Heart right ventricle (tissue), 16 donors: ENCODE data around the gene NID2. TPM values are rescaled to one million over a fixed set of nuclear protein-coding genes. Genes with fewer than 3 reads are reported as not detected.

ENCODE experiments used
- ATAC-seq, 8 donors: fragments of 200-7000 bp; cut with Tn5 transposase; one replicate each; pipeline ENCODE4 v1.9.1; 2020; ENCODE audit warnings: mild to moderate bottlenecking in 8 of 8, moderate library complexity in 8 of 8, moderate number of reproducible peaks in 1 of 8
- DNase-seq, 2 donors: peaks; one replicate each; pipeline ENCODE4 v3.0.0-alpha.2; 2020
- H3K27ac ChIP-seq, 10 donors: fragments of 200-600 bp; sonication (generic) in 2 of 10; one replicate each; pipeline versions ENCODE4 v1.5.0 to v1.8.0; 2020 to 2022; ENCODE audit warnings: mild to moderate bottlenecking in 3 of 10
- H3K27me3 ChIP-seq, 7 donors: fragments of 200-600 bp; one replicate each; pipeline ENCODE4 v1.8.0; 2021 to 2022; ENCODE audit warnings: mild to moderate bottlenecking in 2 of 7
- H3K36me3 ChIP-seq, 9 donors: fragments of 200-600 bp; sonication (generic) in 1 of 9; one replicate each; pipeline versions ENCODE4 v1.5.0 to v1.8.0; 2020 to 2022; ENCODE audit warnings: mild to moderate bottlenecking in 2 of 9
- H3K4me1 ChIP-seq, 9 donors: fragments of 200-600 bp; sonication (generic) in 1 of 9; one replicate each; pipeline versions ENCODE4 v1.5.0 to v1.8.0; 2020 to 2022; ENCODE audit warnings: mild to moderate bottlenecking in 4 of 9
- H3K4me3 ChIP-seq, 10 donors: fragments of 200-600 bp; sonication (generic) in 2 of 10; one replicate each; pipeline versions ENCODE4 v1.5.0 to v1.8.0; 2020 to 2022; ENCODE audit warnings: mild to moderate bottlenecking in 7 of 10, moderate library complexity in 2 of 10
- H3K9me3 ChIP-seq, 11 donors: fragments of 200-600 bp in 10 of 11; sonication (generic) in 2 of 11; one replicate each; pipeline versions ENCODE4 v1.5.0 to v1.8.0; 2013 to 2022; ENCODE audit warnings: mild to moderate bottlenecking in 2 of 11, control low read depth in 1 of 11, moderate library complexity in 1 of 11
- CTCF ChIP-seq, 9 donors: fragments of 200-600 bp; sonication (generic) in 2 of 9; IDR thresholded peaks; one replicate each; pipeline versions ENCODE4 v1.5.0 to v1.8.0; 2021 to 2022; ENCODE audit warnings: antibody characterized with exemption in 9 of 9, mild to moderate bottlenecking in 5 of 9, moderate library complexity in 1 of 9
- WGBS, 2 donors: extraction: QIAGEN DNeasy Blood & Tissue Kit; methylation state at CpG; one replicate each; pipeline ENCODE4 v1.1.7; 2013; ENCODE audit warnings: inconsistent platforms in 1 of 2; 5-methylcytosine and 5-hydroxymethylcytosine counted together
- intact Hi-C, 10 donors: fragments of 100-400 bp; cut with DNase I; formaldehyde crosslinking; loops; one replicate each; pipeline versions ENCODE4 v1.11.1 to v1.14.2; 2022
- polyA plus RNA-seq, 2 donors: library from polyadenylated mRNA; stranded (reverse); fragments of 200-250 nt; gene quantifications; one replicate each; pipeline ENCODE4 v1.2.3, GENCODE V29; 2013
- total RNA-seq, 10 donors: library from RNA; stranded (reverse); fragmentation: NEBNext Ultra II Directional in 3 of 10; extraction: Animal tissue kit (Norgen Biotek cat#: 25700) in 3 of 10; gene quantifications; one replicate each; pipeline versions ENCODE4 v1.2.1 to v1.2.4, GENCODE V29; 2021 to 2023
- donor health status: Arrhythmogenic right ventricular cardiomyopathy.
- donor health status: ischemic (EF 13 %, LVEDD 7.1; RV severe dilation, severe dysfunction).
- donor health status: healthy with polysubstance abuse.
- donor health status: DM: no; HTN: yes; CAD: no.
- donor health status: DM: no; HTN: no; CAD: no.
- donor health status: ischemic (EF 25% LVEDD 6.9; RV normal size, moderate dysfunction).
- donor health status: ischemic (EF 25% LVEDD 5.7; RV mildly dilated, moderate dysfunction).
- donor health status: healthy.
- donor health status: DM: yes; HTN: yes; CAD: no.
- donor health status: Ischemic cardiomyopathy.
- donor health status: ischemic (EF 35%, LVEDD 5.7; RV mildly dilated, moderate dysfunction).
- donor health status: nonischemic (EF 11% LVEDD 7.7; RV severe dilation, severe dysfunction).
- donor health status: DM: yes; HTN: yes; CAD: no.
- donor health status: PGD.
- donor health status: ischemic (EF 29% LVEDD 5.4; RV normal size, mild dysfunction).
- donor health status: nonischemic (EF 23%, LVEDD 6.1; RV moderate dilation, normal function).

NID2 gene
- total and polyA plus RNA-seq, 12 donors, result 15.1 to 66.0 (median 36.5) TPM

- intact Hi-C loops, result loop anchor here in 2 of 10 donors (5.0 to 10.0 kb wide), 2 partner anchors 47 to 49 kb away; partner anchors contain the start of gene NID2 (in 2 of the 2)
Measured at GRCh38 chr14:52018252-52018651, 50.6 kb downstream of the NID2 start.

GRCh38 chr14:52015411-52016030 is 53.3 kb downstream of the NID2 start:
- 65 to 68% methylated on average over 8 of the region's 8 CpGs for WGBS, 2 donors
- intact Hi-C loops, result loop anchor here in 4 of 10 donors (2.0 to 10.0 kb wide), 4 partner anchors 19 to 53 kb away; partner anchors contain the start of gene NID2 (in 4 of the 4)
- ATAC-seq, result peak in 7 of 8 donors; percentile 18 to 63 (median 51)
- peak overlapping the region; percentile 65 to 85 (median 74) for H3K27ac ChIP-seq
- H3K4me1 ChIP-seq, result peaks cover 13 to 100% (median 90%) of the 10 kb centered on the region in 9 donors
- no peaks in the 10 kb centered on the region for H3K27me3 ChIP-seq
- H3K9me3 ChIP-seq, result no peaks in the 10 kb centered on the region
- peak in 1 of 2 donors; percentile 46 for DNase-seq
- H3K4me3 ChIP-seq, result peak overlapping the region in 1 of 10 donors; percentile 12
- TF ChIP-seq CTCF (IDR thresholded peaks at IDR 0.05), result peak; percentile 17 to 70 (median 45)
- H3K36me3 ChIP-seq, result peaks cover 0 to 81% (median 32%) of the 10 kb centered on the region in 9 donors

More at GRCh38 chr14:52018252-52018651, 50.6 kb downstream of the NID2 start:
- TF ChIP-seq CTCF (IDR thresholded peaks at IDR 0.05), result no peak
- ATAC-seq, result no peak
- H3K27ac ChIP-seq, result peak overlapping the region in 3 of 10 donors; percentile 51 to 75 (median 74)
- H3K9me3 ChIP-seq, result no peaks in the 10 kb centered on the region
- WGBS, 2 donors, result 71 to 77% methylated on average over 4 of the region's 4 CpGs
- H3K4me1 ChIP-seq, result peaks cover 21 to 100% (median 90%) of the 10 kb centered on the region in 9 donors
- no peak overlapping the region for H3K4me3 ChIP-seq
- no peaks in the 10 kb centered on the region for H3K27me3 ChIP-seq
- no peak for DNase-seq
- peaks cover 0 to 64% (median 21%) of the 10 kb centered on the region in 9 donors for H3K36me3 ChIP-seq

DNA sequence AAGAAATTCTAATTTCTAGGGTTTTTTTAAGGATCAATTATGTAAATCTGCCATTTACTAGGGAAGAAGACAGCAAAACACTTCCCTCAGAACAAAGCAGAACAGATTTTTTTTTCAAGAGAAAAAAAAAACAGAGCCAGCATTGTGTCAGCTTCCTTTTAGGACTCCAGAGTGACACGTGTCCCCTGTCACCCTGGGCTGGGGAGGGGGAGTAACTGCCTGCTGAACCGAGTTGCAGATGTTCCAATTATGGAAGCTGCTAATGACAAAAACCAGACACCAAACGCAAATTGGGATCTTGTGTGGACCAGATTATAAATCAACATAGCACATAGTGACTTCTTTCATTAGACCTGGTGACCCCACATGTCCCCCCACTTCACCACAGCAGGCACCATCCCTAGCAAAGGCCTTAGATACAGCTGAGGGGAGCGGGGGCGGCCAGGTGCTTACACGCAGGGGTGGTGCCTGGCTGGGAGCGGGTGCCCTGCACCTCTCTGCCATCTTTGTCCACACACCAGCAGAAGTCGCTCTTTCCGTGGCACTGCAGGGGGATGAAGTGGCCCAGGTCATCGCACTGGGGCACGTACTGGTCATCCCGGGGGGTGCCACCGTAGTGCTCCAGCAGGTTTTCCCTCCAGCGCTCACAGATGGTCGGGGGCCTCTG is 54.1 kb downstream of the NID2 start:
- DNase-seq (peak; percentile 54 to 78), ATAC-seq (peak; percentile 68 to 87 (median 80))
- intact Hi-C loops, result loop anchor here in 9 of 10 donors (2.0 to 10.0 kb wide), 7 partner anchors 18 to 118 kb away; partner anchors contain the start of gene NID2 (in 6 of the 9)
- Histone ChIP-seq H3K9me3 (no peaks in the 10 kb centered on the region), H3K4me1 (peaks cover 13 to 100% (median 82%) of the 10 kb centered on the region in 9 donors), H3K4me3 (no peak overlapping the region), H3K27ac (peak overlapping the region; percentile 65 to 85 (median 74)), H3K36me3 (peaks cover 0 to 81% (median 31%) of the 10 kb centered on the region in 9 donors), H3K27me3 (no peaks in the 10 kb centered on the region)
- 45 to 57% methylated on average over 15 of the region's 15 CpGs for WGBS, 2 donors
- TF ChIP-seq CTCF (IDR thresholded peaks at IDR 0.05), result no peak

GRCh38 chr14:52013984-52014600 is 54.8 kb downstream of the NID2 start:
- H3K9me3 ChIP-seq, result no peaks in the 10 kb centered on the region
- H3K27me3 ChIP-seq, result no peaks in the 10 kb centered on the region
- intact Hi-C loops, result loop anchor here in 8 of 10 donors (2.0 to 10.0 kb wide), 8 partner anchors 17 to 118 kb away; partner anchors contain the start of gene NID2 (in 5 of the 8)
- DNase-seq (no peak), ATAC-seq (peak in 7 of 8 donors; percentile 5 to 45 (median 25))
- H3K36me3 ChIP-seq, result peaks cover 0 to 81% (median 31%) of the 10 kb centered on the region in 9 donors
- peaks cover 13 to 97% (median 76%) of the 10 kb centered on the region in 9 donors for H3K4me1 ChIP-seq
- peak overlapping the region; percentile 65 to 85 (median 74) for H3K27ac ChIP-seq
- no peak overlapping the region for H3K4me3 ChIP-seq
- peak in 6 of 9 donors; percentile 23 to 42 (median 32) for TF ChIP-seq CTCF (IDR thresholded peaks at IDR 0.05)
- 42 to 55% methylated on average over 11 of the region's 11 CpGs for WGBS, 2 donors
